Esophagus muscularis mucosa (tissue), 4 donors: ENCODE results near the gene GRK3. TPM values are rescaled to one million over a fixed set of nuclear protein-coding genes. Genes with fewer than 3 reads are reported as not detected.
"Not testable (repeated sequence)": the region's sequence is repeated elsewhere in the genome, so short reads cannot be mapped to it uniquely, and the experiment has no call there.

ENCODE experiments used
- DNase-seq: peaks from one replicate; pipeline ENCODE4 v3.0.0-alpha.2; 2017; ENCODE audit errors: extremely low spot score
- H3K27ac ChIP-seq, 4 donors: fragments of 200-600 bp; sonication (generic); replicated peaks in 1 of 4; 1 replicate in 3 of 4; 2 replicates in 1 of 4; pipeline ENCODE4 v1.5.1; 2016 to 2019; ENCODE audit warnings: mild to moderate bottlenecking in 1 of 4
- H3K27me3 ChIP-seq, 4 donors: fragments of 200-600 bp; sonication (generic); one replicate each; pipeline versions ENCODE4 v1.5.1 to v1.6.0; 2016 to 2019
- H3K36me3 ChIP-seq, 4 donors: fragments of 200-600 bp; sonication (generic); one replicate each; pipeline ENCODE4 v1.5.1; 2016 to 2019
- H3K4me1 ChIP-seq, 4 donors: fragments of 200-600 bp; sonication (generic); one replicate each; pipeline ENCODE4 v1.5.1; 2016 to 2019
- H3K4me3 ChIP-seq, 4 donors: fragments of 200-600 bp; sonication (generic); 1 replicate in 2 of 4; 2 replicates in 2 of 4; pipeline ENCODE4 v1.5.1; 2016 to 2019; ENCODE audit warnings: mild to moderate bottlenecking in 4 of 4, moderate library complexity in 1 of 4
- H3K9me3 ChIP-seq, 4 donors: fragments of 200-600 bp; sonication (generic); 1 replicate in 3 of 4; 2 replicates in 1 of 4; pipeline ENCODE4 v1.5.1; 2016 to 2019
- EP300 ChIP-seq: sonication (generic); formaldehyde crosslinking; IDR thresholded peaks from one replicate; pipeline ENCODE4 v1.6.1; 2017; ENCODE audit warnings: antibody characterized with exemption
- POLR2A ChIP-seq: fragments of 450-650 bp; IDR thresholded peaks from one replicate; pipeline ENCODE4 v1.6.1; 2017; ENCODE audit warnings: antibody characterized with exemption, moderate library complexity, mild to moderate bottlenecking, low read depth
- POLR2AphosphoS5 ChIP-seq, 2 donors: sonication (generic); formaldehyde crosslinking; IDR thresholded peaks; one replicate each; pipeline ENCODE4 v1.6.1; 2017; ENCODE audit warnings: antibody characterized with exemption in 2 of 2
- WGBS: methylation state at CpG from one replicate; pipeline ENCODE4 v1.1.5; 2018; 5-methylcytosine and 5-hydroxymethylcytosine counted together
- intact Hi-C: fragments of 100-400 bp; cut with DNase I; formaldehyde crosslinking; loops from one replicate; pipeline ENCODE4 v1.15.1; 2023
- total RNA-seq, 4 donors: library from RNA; depleted of rRNA; stranded (reverse); fragments of >200 nt; gene quantifications; one replicate each; pipeline versions ENCODE4 v1.1.0 to v1.2.1, GENCODE V29; 2016
- TF ChIP-seq, protein P1 (sequence below), 3 experiments: fragments of 200-600 bp in 2 of 3; fragments of 450-650 bp in 1 of 3; sonication (generic) in 2 of 3; IDR thresholded peaks; one replicate each; pipeline ENCODE4 v1.5.1; 2017 to 2019; ENCODE audit warnings: antibody characterized with exemption in 3 of 3, mild to moderate bottlenecking in 2 of 3, moderate library complexity in 1 of 3

GRK3 gene
- total RNA-seq, 4 donors from 2014 or later = 2.5 to 5.8 (median 4.6) TPM

DNA sequence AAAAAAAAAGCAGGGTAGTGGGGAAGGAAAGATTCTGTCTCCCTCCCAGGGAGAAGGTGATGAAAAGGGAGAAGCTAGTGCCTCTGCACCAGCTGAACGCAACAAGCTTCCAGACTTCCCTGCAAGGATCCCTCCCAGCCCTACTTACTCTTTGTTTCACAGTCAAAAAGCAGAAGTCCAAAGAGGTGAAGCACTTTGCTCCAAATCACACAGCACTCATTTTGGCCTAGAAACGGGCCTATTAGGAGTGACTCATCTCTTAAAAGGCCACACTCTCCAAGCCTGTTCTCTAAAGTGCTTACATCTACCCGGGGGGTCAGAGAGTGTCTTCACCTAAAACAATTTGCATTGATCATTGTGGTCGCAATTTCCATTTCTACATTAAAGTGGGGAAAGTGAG is 17.7 kb upstream of the GRK3 start:
- intact Hi-C loops = no loop called here
- Histone ChIP-seq H3K36me3 (no peaks in the 10 kb centered on the region), H3K27me3 (no peaks in the 10 kb centered on the region), H3K27ac (no peak overlapping the region), H3K4me1 (no peaks in the 10 kb centered on the region), H3K4me3 (no peak overlapping the region), H3K9me3 (no peaks in the 10 kb centered on the region)
- WGBS = 88% methylated on average over 4 of the region's 4 CpGs
- no peak for DNase-seq
- no peak for TF ChIP-seq POLR2AphosphoS5 (IDR thresholded peaks at IDR 0.05)
- no peak for TF ChIP-seq EP300

DNA sequence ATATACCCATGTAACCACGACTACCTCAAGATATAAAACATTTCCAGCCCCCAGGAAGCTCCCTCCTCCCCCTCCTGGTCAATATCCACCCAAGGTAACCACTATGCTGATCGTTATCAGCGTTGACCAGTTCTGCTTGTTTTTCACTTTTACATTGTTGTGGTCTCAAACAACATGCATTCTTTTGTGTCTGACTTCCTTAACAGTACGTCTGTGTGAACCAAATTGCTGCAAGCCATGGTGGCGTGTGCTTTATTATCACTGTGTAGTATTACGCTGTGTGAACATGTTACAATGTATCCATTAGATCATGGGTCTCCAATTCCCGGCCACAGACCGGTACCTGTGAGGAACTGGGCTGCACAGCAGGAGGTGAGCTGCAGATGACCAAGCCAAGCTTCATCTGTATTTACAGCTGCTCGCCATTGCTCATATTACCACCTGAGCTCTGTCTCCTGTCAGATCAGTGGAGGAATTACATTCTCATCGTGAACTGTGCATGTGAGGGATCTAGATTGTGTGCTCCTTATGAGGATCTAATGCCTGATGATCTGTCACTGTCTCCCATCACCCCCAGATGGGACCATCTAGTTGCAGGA is 15.5 kb upstream of the GRK3 start:
- 86% methylated on average over 10 of the region's 10 CpGs for WGBS
- Histone ChIP-seq H3K36me3 (no peaks in the 10 kb centered on the region), H3K4me3 (no peak overlapping the region), H3K9me3 (no peaks in the 10 kb centered on the region), H3K27ac (no peak overlapping the region), H3K27me3 (no peaks in the 10 kb centered on the region), H3K4me1 (no peaks in the 10 kb centered on the region)
- intact Hi-C loops = no loop called here
- no peak for DNase-seq
- TF ChIP-seq POLR2A (no peak), POLR2AphosphoS5 (IDR thresholded peaks at IDR 0.05) (no peak), EP300 (no peak)
- TF ChIP-seq, protein P1, sequence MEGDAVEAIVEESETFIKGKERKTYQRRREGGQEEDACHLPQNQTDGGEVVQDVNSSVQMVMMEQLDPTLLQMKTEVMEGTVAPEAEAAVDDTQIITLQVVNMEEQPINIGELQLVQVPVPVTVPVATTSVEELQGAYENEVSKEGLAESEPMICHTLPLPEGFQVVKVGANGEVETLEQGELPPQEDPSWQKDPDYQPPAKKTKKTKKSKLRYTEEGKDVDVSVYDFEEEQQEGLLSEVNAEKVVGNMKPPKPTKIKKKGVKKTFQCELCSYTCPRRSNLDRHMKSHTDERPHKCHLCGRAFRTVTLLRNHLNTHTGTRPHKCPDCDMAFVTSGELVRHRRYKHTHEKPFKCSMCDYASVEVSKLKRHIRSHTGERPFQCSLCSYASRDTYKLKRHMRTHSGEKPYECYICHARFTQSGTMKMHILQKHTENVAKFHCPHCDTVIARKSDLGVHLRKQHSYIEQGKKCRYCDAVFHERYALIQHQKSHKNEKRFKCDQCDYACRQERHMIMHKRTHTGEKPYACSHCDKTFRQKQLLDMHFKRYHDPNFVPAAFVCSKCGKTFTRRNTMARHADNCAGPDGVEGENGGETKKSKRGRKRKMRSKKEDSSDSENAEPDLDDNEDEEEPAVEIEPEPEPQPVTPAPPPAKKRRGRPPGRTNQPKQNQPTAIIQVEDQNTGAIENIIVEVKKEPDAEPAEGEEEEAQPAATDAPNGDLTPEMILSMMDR (IDR thresholded peaks at IDR 0.05) = no peak

DNA sequence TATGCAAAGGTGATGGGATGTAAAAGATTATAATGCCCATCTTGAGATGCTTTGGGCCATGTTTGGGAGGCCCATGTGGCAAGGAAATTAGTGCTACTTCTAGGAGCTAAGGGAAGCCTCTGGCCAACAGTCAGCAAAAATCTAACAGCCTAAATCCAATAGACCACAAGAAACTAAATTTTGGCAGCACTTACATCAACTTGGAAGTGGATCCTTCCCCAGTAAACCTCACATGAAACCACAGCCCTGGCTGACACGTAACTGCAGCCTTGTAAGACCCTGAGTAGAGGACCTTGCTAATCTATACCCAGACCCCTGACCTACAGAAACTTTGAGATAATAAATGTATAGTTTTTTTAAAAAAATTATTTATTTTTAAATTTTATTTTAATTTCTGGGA is 13.1 kb upstream of the GRK3 start:
- intact Hi-C loops = no loop called here

DNA sequence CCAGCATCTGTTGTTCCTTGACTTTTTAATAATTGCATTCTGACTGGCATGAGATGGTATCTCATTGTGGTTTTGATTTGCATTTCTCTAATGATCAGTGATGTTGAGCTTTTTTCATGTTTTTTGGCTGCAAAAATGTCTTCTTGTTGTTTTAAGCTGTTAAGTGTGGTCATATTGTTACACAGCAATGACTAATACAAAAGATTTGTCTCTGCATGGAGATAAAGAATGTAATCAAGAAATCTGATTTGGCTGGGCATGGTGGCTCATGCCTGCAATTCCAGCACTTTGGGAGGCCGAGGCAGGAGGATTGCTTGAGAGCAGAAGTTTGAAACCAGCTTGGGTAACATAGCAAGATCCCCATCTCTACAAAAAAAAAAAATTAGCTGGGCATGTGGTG is 12.1 kb upstream of the GRK3 start:
- H3K27me3 ChIP-seq, intact Hi-C loops: not testable (repeated sequence)
- 86% methylated on average over 1 of the region's 1 CpG for WGBS

More for the DNA sequence above, 13.1 kb upstream of the GRK3 start:
- no peak overlapping the region for H3K4me3 ChIP-seq
- no peak for DNase-seq
- peaks cover 0 to 13% (median 2%) of the 10 kb centered on the region in 4 donors for H3K4me1 ChIP-seq
- H3K27me3 ChIP-seq = no peaks in the 10 kb centered on the region
- H3K36me3 ChIP-seq = no peaks in the 10 kb centered on the region
- H3K9me3 ChIP-seq = no peaks in the 10 kb centered on the region
- no peak overlapping the region for H3K27ac ChIP-seq
- WGBS = 81% methylated on average over 1 of the region's 1 CpG
- TF ChIP-seq EP300 (no peak), POLR2A (no peak), POLR2AphosphoS5 (IDR thresholded peaks at IDR 0.05) (no peak)
- TF ChIP-seq, protein P1 (IDR thresholded peaks at IDR 0.05) = no peak

DNA sequence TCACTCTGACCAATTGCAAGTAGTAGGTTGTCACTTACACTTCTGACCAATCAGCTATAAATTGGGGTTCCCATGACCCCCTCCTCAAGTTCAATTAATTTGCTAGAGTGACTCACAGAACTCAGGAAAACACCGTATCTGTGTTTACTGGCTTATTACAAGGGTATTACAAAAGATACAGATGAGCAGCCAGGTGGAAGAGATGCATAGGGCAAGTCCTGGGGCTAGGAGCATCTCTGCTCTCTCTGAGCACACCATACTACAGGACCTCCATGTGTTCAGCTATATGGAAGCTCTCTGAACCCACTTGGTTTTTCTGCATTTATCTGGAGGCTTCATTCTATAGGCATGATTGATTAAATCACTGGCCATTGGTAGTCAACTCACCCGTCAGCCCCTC is 11.3 kb upstream of the GRK3 start:
- WGBS = 100% methylated on average over 2 of the region's 2 CpGs
- Histone ChIP-seq H3K9me3 (no peaks in the 10 kb centered on the region), H3K36me3 (no peaks in the 10 kb centered on the region), H3K4me1 (peaks cover 0 to 13% (median 2%) of the 10 kb centered on the region in 4 donors), H3K4me3 (no peak overlapping the region), H3K27me3 (no peaks in the 10 kb centered on the region), H3K27ac (no peak overlapping the region)
- no peak for TF ChIP-seq EP300
- TF ChIP-seq, protein P1 (IDR thresholded peaks at IDR 0.05) = no peak
- no peak for DNase-seq
- intact Hi-C loops = no loop called here

More for the DNA sequence above, 12.1 kb upstream of the GRK3 start:
- not testable (repeated sequence) for H3K27ac ChIP-seq, DNase-seq, H3K4me3 ChIP-seq, H3K36me3 ChIP-seq, H3K9me3 ChIP-seq
- peaks cover 0 to 13% (median 2%) of the 10 kb centered on the region in 4 donors for H3K4me1 ChIP-seq

DNA sequence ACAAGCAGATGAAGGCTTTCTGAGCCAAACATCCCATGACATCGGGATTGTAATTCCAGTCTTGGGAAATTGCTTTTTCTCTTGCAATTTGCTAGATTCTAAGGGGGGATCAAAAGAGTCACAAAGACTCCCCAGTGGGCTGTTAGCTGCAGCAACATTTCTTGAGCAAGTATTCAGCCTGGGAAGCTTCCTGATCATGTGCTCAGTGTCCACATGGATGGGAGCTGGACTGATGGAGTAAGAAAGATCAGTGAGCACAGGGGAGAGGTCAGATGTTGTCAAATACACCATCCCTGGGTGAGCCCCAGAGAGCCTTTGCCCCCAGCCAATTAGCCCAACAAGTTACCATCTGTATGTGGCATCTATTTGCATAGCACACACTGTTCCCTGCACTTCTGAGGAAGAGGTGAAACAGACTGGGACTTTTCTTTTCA is 10.2 kb upstream of the GRK3 start:
- no peak overlapping the region for H3K4me3 ChIP-seq
- WGBS = 73% methylated on average over 1 of the region's 1 CpG
- no peaks in the 10 kb centered on the region for H3K9me3 ChIP-seq
- intact Hi-C loops = no loop called here
- H3K27me3 ChIP-seq = no peaks in the 10 kb centered on the region
- no peak for DNase-seq
- no peak overlapping the region for H3K27ac ChIP-seq
- no peaks in the 10 kb centered on the region for H3K36me3 ChIP-seq
- peaks cover 0 to 13% (median 2%) of the 10 kb centered on the region in 4 donors for H3K4me1 ChIP-seq
- TF ChIP-seq EP300 = no peak
- no peak for TF ChIP-seq POLR2A
- TF ChIP-seq, protein P1 (IDR thresholded peaks at IDR 0.05) = no peak
- TF ChIP-seq POLR2AphosphoS5 (IDR thresholded peaks at IDR 0.05) = no peak
